GM19351 (cell line): ENCODE results near the gene KCTD20.

Experiments used
- ATAC-seq: cut with Tn5 transposase; IDR thresholded peaks from one replicate; pipeline ENCODE4 v1.9.1; 2021; ENCODE audit warnings: mild to moderate bottlenecking, moderate library complexity; ENCODE audit not compliant: unreplicated experiment

KCTD20 gene

GRCh38 chr6:36525346-36525745 is 82.5 kb downstream of the KCTD20 start:
- no peak for ATAC-seq

DNA sequence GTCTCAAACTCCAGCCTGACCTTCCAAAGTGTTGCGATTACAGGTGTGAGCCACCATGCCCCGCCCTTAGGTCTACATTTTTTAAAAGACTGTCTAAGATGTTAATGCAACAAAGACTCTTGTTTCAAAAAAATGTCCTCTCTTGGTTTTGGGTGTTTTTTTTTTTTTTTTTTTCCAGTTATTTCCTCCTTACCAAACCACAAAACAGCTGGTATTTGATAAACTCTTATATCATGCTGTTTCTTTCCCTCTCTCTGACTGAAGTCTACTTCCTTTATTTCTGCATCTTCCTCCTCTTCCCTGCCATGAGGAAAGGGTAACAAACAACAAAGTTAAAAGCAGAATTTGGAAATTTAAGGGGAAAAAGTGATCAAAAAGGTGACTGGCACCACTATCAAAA is 83.3 kb downstream of the KCTD20 start:
- no peak for ATAC-seq

GRCh38 chr6:36533321-36533720 is 90.5 kb downstream of the KCTD20 start:
- ATAC-seq: no peak

DNA sequence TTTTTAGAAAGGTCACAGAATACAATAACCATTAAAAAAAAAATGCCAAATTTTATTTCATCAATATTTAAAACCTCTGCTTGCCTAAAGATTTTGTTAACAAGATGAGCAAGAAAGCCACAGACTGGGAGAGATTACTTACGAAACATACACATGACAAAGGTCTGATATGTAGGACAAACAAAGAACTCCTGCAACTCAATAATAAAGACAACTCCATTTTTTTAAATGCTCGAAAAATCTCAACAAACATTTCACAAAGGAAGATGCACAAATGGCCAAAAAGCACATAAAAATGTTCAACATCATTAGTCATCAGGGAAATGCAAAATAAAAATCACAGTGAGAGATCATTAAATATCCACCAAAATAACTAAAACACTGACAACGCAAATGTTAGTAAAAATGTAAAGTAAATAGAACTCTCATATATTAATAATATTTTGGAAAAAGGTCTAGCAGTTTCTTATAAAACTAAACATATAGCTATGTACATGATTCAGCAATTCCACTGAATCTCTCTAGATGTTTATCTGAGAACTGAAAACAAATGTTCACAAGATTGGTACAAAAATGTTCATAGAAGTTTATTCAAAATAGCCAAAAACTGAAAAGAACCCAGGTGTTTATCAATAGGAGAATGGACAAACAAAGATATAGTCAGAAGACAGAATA is 94.2 kb downstream of the KCTD20 start:
- ATAC-seq: no peak

DNA sequence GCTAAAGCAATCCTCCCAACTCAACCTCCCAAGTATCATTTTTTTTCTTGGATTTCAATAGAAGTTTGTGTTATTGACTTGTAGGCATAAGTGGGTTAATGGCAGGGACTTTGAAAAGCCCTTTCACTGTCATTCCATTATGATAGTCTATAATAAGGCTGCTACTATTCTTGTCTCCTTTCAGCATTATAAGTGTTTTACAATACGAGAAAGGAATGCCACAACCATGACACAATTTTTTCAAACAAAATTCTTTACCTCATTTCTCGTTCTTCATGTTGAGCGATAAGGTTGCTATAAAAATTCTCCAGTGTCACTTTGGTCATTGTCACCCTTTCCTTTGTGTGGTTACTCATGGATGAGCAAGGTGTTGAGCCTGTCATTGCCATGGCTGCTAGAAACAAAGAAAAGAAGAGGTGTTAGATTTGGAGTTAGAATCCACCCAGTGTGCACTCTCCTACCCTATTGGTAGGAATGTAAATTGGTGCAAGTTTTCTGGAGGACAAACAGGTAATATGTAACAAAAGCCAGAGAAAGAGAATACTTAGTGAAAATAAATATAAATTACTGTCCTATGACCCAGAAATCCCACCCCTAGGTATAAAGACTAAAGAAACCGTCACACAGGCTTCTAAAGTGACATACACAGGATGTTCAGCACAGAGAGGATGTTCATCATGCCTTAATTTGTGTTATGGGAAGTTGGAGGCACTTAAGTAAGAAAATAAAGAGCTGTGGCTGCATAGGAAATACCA is 97.2 kb downstream of the KCTD20 start:
- ATAC-seq: no peak
